Measurements from ENCODE around the gene TMEM183A.
A peak's percentile ranks its signal among the peaks of the same experiment; 100 is the strongest.

The TMEM183A gene

DNA sequence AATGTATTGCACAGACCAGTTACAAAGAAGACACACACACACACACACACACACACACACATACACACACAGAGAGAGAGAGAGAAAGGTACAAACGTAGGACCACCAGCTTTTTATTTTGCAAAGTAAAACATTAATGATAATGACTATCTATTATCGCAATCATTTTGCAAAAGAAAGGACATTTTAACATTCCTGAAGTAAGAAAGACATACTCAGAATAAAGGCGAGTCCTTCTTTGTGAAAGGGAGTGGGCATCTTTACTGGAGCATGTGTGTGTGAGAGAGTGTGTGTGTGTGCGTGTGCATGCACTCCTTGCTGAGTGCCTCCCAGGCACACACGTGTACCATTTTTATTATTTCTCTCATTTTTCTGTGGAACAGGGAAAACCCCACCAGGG lies 47.5 kb downstream of the TMEM183A start:
- no peak overlapping the region for H2BK5ac ChIP-seq (ENCODE audit: low read length)
- no CpG with 5 or more reads among the region's 5 CpGs for WGBS, 2 donors (ENCODE audit: extremely low coverage in 2 of 2, insufficient read length in 2 of 2, insufficient replicate concordance in 1 of 2)
- H2AFZ ChIP-seq (ENCODE audit: low read length), result no peak overlapping the region
- H2BK15ac ChIP-seq (ENCODE audit: low read length), result no peak overlapping the region
- no peaks in the 10 kb centered on the region for H3K9me3 ChIP-seq (replicated peaks in 1 of 2; ENCODE audit: control insufficient read depth in 2 of 2, insufficient read depth in 1 of 2, low read depth in 1 of 2, low read length in 2 of 2)
- H3K18ac ChIP-seq (ENCODE audit: low read length), result no peak overlapping the region
- no peak overlapping the region for H3K9ac ChIP-seq (ENCODE audit: low read depth, low read length, poor library complexity)
- no peak overlapping the region for H3K14ac ChIP-seq (ENCODE audit: low read length)
- H3K36me3 ChIP-seq (replicated peaks in 1 of 2; ENCODE audit: control insufficient read depth in 2 of 2, insufficient read depth in 2 of 2, low read length in 2 of 2), result no peaks in the 10 kb centered on the region
- H3K27ac ChIP-seq (replicated peaks; ENCODE audit: low read length), result no peak overlapping the region
- no peak overlapping the region for H3K23ac ChIP-seq (ENCODE audit: low read depth, low read length, poor library complexity)
- H2BK120ac ChIP-seq (ENCODE audit: low read depth, low read length), result no peak overlapping the region
- no peak overlapping the region for H4K8ac ChIP-seq (ENCODE audit: low read depth, low read length)
- DNase-seq (ENCODE audit: low spot score), result no peak
- no peak overlapping the region for H3K4me3 ChIP-seq (ENCODE audit: low read length in 2 of 2)
- H4K91ac ChIP-seq (ENCODE audit: low read depth, low read length, poor library complexity), result no peak overlapping the region
- peaks cover 0 to 46% (median 0%) of the 10 kb centered on the region in 3 experiments for H3K27me3 ChIP-seq (ENCODE audit: control insufficient read depth in 3 of 3, insufficient read depth in 3 of 3, low read depth in 1 of 3, low read length in 3 of 3)
- H2BK12ac ChIP-seq (ENCODE audit: low read length), result no peak overlapping the region
- H3K4ac ChIP-seq (ENCODE audit: low read length), result no peak overlapping the region
- H3K79me1 ChIP-seq (ENCODE audit: low read depth, low read length), result no peaks in the 10 kb centered on the region
- H2AK5ac ChIP-seq (ENCODE audit: low read depth, low read length), result no peak overlapping the region
- peaks cover 0 to 11% of the 10 kb centered on the region in 2 donors for H3K4me1 ChIP-seq (ENCODE audit: control insufficient read depth in 2 of 2, insufficient read depth in 1 of 2, low read depth in 1 of 2, low read length in 2 of 2)
- no peak overlapping the region for H3K4me2 ChIP-seq (ENCODE audit: insufficient read depth, low read length, poor library complexity, severe bottlenecking)

DNA sequence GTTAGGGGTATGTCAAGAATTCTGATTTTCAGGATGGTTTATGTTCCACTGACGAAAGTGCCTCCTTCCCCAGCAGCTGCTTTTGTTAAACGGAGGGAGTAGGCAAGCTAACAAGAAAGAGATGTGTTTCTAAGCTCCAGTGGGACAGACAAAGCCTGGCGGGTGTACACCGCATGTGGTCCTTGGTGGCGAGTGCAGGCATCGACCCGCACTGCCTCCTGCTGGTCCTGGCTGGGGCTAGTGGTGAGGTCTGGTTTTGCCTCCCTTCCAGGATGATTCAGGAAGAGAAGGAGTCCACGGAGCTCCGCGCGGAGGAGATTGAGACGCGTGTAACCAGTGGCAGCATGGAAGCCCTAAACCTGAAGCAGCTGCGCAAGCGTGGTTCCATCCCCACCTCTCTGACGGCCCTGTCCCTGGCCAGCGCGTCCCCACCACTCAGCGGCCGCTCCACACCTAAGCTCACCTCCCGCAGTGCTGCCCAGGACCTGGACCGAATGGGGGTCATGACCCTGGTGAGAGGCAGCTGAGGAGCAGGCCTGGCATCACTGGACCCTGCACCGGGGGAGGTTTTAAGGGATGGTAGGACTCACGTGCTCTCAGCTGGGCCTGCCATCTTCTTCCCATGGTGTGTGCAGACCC lies 48.1 kb downstream of the TMEM183A start:
- Histone ChIP-seq H3K27me3 (ENCODE audit: control insufficient read depth in 3 of 3, insufficient read depth in 3 of 3, low read depth in 1 of 3, low read length in 3 of 3) (peaks cover 0 to 40% (median 0%) of the 10 kb centered on the region in 3 experiments), H2AK5ac (ENCODE audit: low read depth, low read length) (peak overlapping the region; percentile 8), H3K18ac (ENCODE audit: low read length) (peak overlapping the region; percentile 64), H3K79me1 (ENCODE audit: low read depth, low read length) (no peaks in the 10 kb centered on the region), H2BK120ac (ENCODE audit: low read depth, low read length) (no peak overlapping the region), H3K4me2 (ENCODE audit: insufficient read depth, low read length, poor library complexity, severe bottlenecking) (no peak overlapping the region), H2AFZ (ENCODE audit: low read length) (no peak overlapping the region), H3K23ac (ENCODE audit: low read depth, low read length, poor library complexity) (no peak overlapping the region), H3K4me1 (ENCODE audit: control insufficient read depth in 2 of 2, insufficient read depth in 1 of 2, low read depth in 1 of 2, low read length in 2 of 2) (peaks cover 0 to 11% of the 10 kb centered on the region in 2 donors), H3K9me3 (replicated peaks in 1 of 2; ENCODE audit: control insufficient read depth in 2 of 2, insufficient read depth in 1 of 2, low read depth in 1 of 2, low read length in 2 of 2) (no peaks in the 10 kb centered on the region), H4K8ac (ENCODE audit: low read depth, low read length) (peak overlapping the region; percentile 19), H3K4me3 (ENCODE audit: low read length in 2 of 2) (no peak overlapping the region), H3K4ac (ENCODE audit: low read length) (peak overlapping the region; percentile 42), H2BK15ac (ENCODE audit: low read length) (peak overlapping the region; percentile 65), H2BK5ac (ENCODE audit: low read length) (no peak overlapping the region), H3K14ac (ENCODE audit: low read length) (no peak overlapping the region), H3K36me3 (replicated peaks in 1 of 2; ENCODE audit: control insufficient read depth in 2 of 2, insufficient read depth in 2 of 2, low read length in 2 of 2) (no peaks in the 10 kb centered on the region), H2BK12ac (ENCODE audit: low read length) (no peak overlapping the region), H3K9ac (ENCODE audit: low read depth, low read length, poor library complexity) (peak overlapping the region; percentile 18), H3K27ac (replicated peaks; ENCODE audit: low read length) (no peak overlapping the region), H4K91ac (ENCODE audit: low read depth, low read length, poor library complexity) (no peak overlapping the region)
- WGBS, 2 donors (ENCODE audit: extremely low coverage in 2 of 2, insufficient read length in 2 of 2, insufficient replicate concordance in 1 of 2), result no CpG with 5 or more reads among the region's 24 CpGs
- no peak for DNase-seq (ENCODE audit: low spot score)

DNA sequence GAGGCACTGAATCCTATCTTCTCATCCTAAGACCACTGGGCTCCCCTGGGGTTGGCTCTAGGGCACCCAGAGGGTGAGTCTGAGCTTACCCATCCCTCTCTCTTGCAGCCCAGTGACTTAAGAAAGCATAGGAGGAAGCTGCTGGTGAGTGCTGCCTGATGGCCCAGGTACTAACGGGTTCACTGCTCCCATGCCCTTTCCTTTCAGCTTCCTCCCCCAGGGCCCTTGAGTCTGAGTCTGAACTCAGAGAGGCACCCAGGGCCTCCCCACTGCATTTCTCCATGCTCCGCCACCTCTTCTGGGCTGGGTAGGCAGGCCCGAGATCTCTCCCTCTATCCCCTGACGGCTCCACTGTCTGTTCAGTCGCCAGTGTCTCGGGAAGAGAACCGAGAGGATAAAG lies 48.8 kb downstream of the TMEM183A start:
- H3K9me3 ChIP-seq (replicated peaks in 1 of 2; ENCODE audit: control insufficient read depth in 2 of 2, insufficient read depth in 1 of 2, low read depth in 1 of 2, low read length in 2 of 2), result peaks cover 0 to under 1% of the 10 kb centered on the region in 2 donors
- H2AFZ ChIP-seq (ENCODE audit: low read length), result no peak overlapping the region
- no peak overlapping the region for H3K4me2 ChIP-seq (ENCODE audit: insufficient read depth, low read length, poor library complexity, severe bottlenecking)
- no peak for DNase-seq (ENCODE audit: low spot score)
- H2BK12ac ChIP-seq (ENCODE audit: low read length), result no peak overlapping the region
- H3K14ac ChIP-seq (ENCODE audit: low read length), result no peak overlapping the region
- H3K79me1 ChIP-seq (ENCODE audit: low read depth, low read length), result no peaks in the 10 kb centered on the region
- no peak overlapping the region for H4K8ac ChIP-seq (ENCODE audit: low read depth, low read length)
- no peaks in the 10 kb centered on the region for H3K36me3 ChIP-seq (replicated peaks in 1 of 2; ENCODE audit: control insufficient read depth in 2 of 2, insufficient read depth in 2 of 2, low read length in 2 of 2)
- H2AK5ac ChIP-seq (ENCODE audit: low read depth, low read length), result peak overlapping the region; percentile 8
- no peak overlapping the region for H4K91ac ChIP-seq (ENCODE audit: low read depth, low read length, poor library complexity)
- H3K27me3 ChIP-seq (ENCODE audit: control insufficient read depth in 3 of 3, insufficient read depth in 3 of 3, low read depth in 1 of 3, low read length in 3 of 3), result peaks cover 0 to 33% (median 0%) of the 10 kb centered on the region in 3 experiments
- no peak overlapping the region for H3K27ac ChIP-seq (replicated peaks; ENCODE audit: low read length)
- no peak overlapping the region for H2BK120ac ChIP-seq (ENCODE audit: low read depth, low read length)
- no peak overlapping the region for H2BK5ac ChIP-seq (ENCODE audit: low read length)
- no CpG with 5 or more reads among the region's 7 CpGs for WGBS, 2 donors (ENCODE audit: extremely low coverage in 2 of 2, insufficient read length in 2 of 2, insufficient replicate concordance in 1 of 2)
- H3K4me3 ChIP-seq (ENCODE audit: low read length in 2 of 2), result no peak overlapping the region
- H3K18ac ChIP-seq (ENCODE audit: low read length), result no peak overlapping the region
- no peak overlapping the region for H3K4ac ChIP-seq (ENCODE audit: low read length)
- H3K4me1 ChIP-seq (ENCODE audit: control insufficient read depth in 2 of 2, insufficient read depth in 1 of 2, low read depth in 1 of 2, low read length in 2 of 2), result peaks cover 0 to 11% of the 10 kb centered on the region in 2 donors
- H2BK15ac ChIP-seq (ENCODE audit: low read length), result no peak overlapping the region
- H3K23ac ChIP-seq (ENCODE audit: low read depth, low read length, poor library complexity), result no peak overlapping the region
- H3K9ac ChIP-seq (ENCODE audit: low read depth, low read length, poor library complexity), result no peak overlapping the region

DNA sequence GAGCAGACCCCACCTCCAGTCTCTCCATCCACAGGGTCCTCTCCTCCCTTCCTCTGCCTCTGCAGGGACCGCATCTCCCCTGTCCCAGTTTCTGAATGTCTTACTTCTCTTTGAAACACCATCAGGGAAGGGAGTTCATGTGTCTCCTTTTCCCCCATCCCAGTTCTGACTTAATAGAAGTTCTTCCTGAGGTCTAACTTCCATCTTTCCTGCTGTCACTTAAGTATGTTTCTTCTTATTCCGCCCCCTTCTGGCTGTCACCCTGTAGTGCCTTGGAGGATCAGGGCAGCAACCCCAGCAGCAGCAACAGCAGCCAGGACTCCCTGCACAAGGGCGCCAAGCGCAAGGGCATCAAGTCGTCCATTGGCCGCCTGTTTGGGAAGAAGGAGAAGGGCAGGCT lies 49.3 kb downstream of the TMEM183A start:
- H3K18ac ChIP-seq (ENCODE audit: low read length), result no peak overlapping the region
- H3K9me3 ChIP-seq (replicated peaks in 1 of 2; ENCODE audit: control insufficient read depth in 2 of 2, insufficient read depth in 1 of 2, low read depth in 1 of 2, low read length in 2 of 2), result peaks cover 0 to 3% of the 10 kb centered on the region in 2 donors
- no peak overlapping the region for H4K91ac ChIP-seq (ENCODE audit: low read depth, low read length, poor library complexity)
- peaks cover 0 to 28% (median 0%) of the 10 kb centered on the region in 3 experiments for H3K27me3 ChIP-seq (ENCODE audit: control insufficient read depth in 3 of 3, insufficient read depth in 3 of 3, low read depth in 1 of 3, low read length in 3 of 3)
- H2BK120ac ChIP-seq (ENCODE audit: low read depth, low read length), result no peak overlapping the region
- no peak overlapping the region for H2BK12ac ChIP-seq (ENCODE audit: low read length)
- no peak overlapping the region for H2BK5ac ChIP-seq (ENCODE audit: low read length)
- H4K8ac ChIP-seq (ENCODE audit: low read depth, low read length), result no peak overlapping the region
- H3K4me3 ChIP-seq (ENCODE audit: low read length in 2 of 2), result no peak overlapping the region
- H3K14ac ChIP-seq (ENCODE audit: low read length), result no peak overlapping the region
- no peak overlapping the region for H3K23ac ChIP-seq (ENCODE audit: low read depth, low read length, poor library complexity)
- H3K79me1 ChIP-seq (ENCODE audit: low read depth, low read length), result no peaks in the 10 kb centered on the region
- H2AFZ ChIP-seq (ENCODE audit: low read length), result no peak overlapping the region
- no peak overlapping the region for H3K27ac ChIP-seq (replicated peaks; ENCODE audit: low read length)
- H3K4ac ChIP-seq (ENCODE audit: low read length), result no peak overlapping the region
- H2BK15ac ChIP-seq (ENCODE audit: low read length), result no peak overlapping the region
- H3K9ac ChIP-seq (ENCODE audit: low read depth, low read length, poor library complexity), result no peak overlapping the region
- no peak overlapping the region for H2AK5ac ChIP-seq (ENCODE audit: low read depth, low read length)
- H3K4me2 ChIP-seq (ENCODE audit: insufficient read depth, low read length, poor library complexity, severe bottlenecking), result no peak overlapping the region
- no peak for DNase-seq (ENCODE audit: low spot score)
- H3K36me3 ChIP-seq (replicated peaks in 1 of 2; ENCODE audit: control insufficient read depth in 2 of 2, insufficient read depth in 2 of 2, low read length in 2 of 2), result no peaks in the 10 kb centered on the region
- peaks cover 0 to 11% of the 10 kb centered on the region in 2 donors for H3K4me1 ChIP-seq (ENCODE audit: control insufficient read depth in 2 of 2, insufficient read depth in 1 of 2, low read depth in 1 of 2, low read length in 2 of 2)
- WGBS, 2 donors (ENCODE audit: extremely low coverage in 2 of 2, insufficient read length in 2 of 2, insufficient replicate concordance in 1 of 2), result no CpG with 5 or more reads among the region's 6 CpGs

Data from neuronal stem cell (in vitro differentiated cells).